ENCODE measurements around the gene SCAMP2. TPM values are rescaled to one million over a fixed set of nuclear protein-coding genes. Genes with fewer than 3 reads are reported as not detected.

The SCAMP2 gene
- total and polyA plus RNA-seq, 2 experiments from 2014 or later, result 34.7 to 51.3 TPM

- peaks cover 19% of the 10 kb centered on the region for H3K36me3 Mint-ChIP-seq (ENCODE audit: low read depth)
- Histone ChIP-seq H3K27ac (ENCODE audit: low read depth) (no peak overlapping the region), H3K9me2 (ENCODE audit: insufficient read depth) (no peaks in the 10 kb centered on the region), H3K4me3 (no peak overlapping the region), H2AFZ (no peak overlapping the region), H3K79me2 (replicated peaks; ENCODE audit: insufficient read depth) (no peaks in the 10 kb centered on the region), H3K4me2 (no peak overlapping the region), H3K4me1 (ENCODE audit: insufficient read depth) (peaks cover 7% of the 10 kb centered on the region; the same call in 1 of the 2 replicates), H3F3A (replicated peaks; ENCODE audit: low read depth) (no peaks in the 10 kb centered on the region), H3K36me3 (ENCODE audit: insufficient read depth) (no peaks in the 10 kb centered on the region), H3K27me3 (ENCODE audit: insufficient read depth) (no peaks in the 10 kb centered on the region), H4K20me1 (replicated peaks; ENCODE audit: insufficient read depth) (no peaks in the 10 kb centered on the region)
- ATAC-seq (no peak), DNase-seq (ENCODE audit: low spot score) (no peak)
- no peak for TF ChIP-seq ZNF331 (CRISPR knock-in tag; IDR thresholded peaks at IDR 0.05; ENCODE audit: low read depth)
- TF ChIP-seq POLR2AphosphoS5 (IDR thresholded peaks at IDR 0.05; ENCODE audit: low read depth), result no peak
- TF ChIP-seq CREB1 (CRISPR knock-in tag; IDR thresholded peaks at IDR 0.05; ENCODE audit: low read depth), result no peak
- TF ChIP-seq, protein P1, sequence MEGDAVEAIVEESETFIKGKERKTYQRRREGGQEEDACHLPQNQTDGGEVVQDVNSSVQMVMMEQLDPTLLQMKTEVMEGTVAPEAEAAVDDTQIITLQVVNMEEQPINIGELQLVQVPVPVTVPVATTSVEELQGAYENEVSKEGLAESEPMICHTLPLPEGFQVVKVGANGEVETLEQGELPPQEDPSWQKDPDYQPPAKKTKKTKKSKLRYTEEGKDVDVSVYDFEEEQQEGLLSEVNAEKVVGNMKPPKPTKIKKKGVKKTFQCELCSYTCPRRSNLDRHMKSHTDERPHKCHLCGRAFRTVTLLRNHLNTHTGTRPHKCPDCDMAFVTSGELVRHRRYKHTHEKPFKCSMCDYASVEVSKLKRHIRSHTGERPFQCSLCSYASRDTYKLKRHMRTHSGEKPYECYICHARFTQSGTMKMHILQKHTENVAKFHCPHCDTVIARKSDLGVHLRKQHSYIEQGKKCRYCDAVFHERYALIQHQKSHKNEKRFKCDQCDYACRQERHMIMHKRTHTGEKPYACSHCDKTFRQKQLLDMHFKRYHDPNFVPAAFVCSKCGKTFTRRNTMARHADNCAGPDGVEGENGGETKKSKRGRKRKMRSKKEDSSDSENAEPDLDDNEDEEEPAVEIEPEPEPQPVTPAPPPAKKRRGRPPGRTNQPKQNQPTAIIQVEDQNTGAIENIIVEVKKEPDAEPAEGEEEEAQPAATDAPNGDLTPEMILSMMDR (conservative IDR thresholded peaks at IDR 0.05; ENCODE audit: low read depth in 2 of 2), result 0 out of 4 replicates have a peak, but pooled peaks of 1 of the 2 experiments have one; percentile 10
- no peak overlapping the region for H3K4me3 Mint-ChIP-seq
- H3K9me3 Mint-ChIP-seq, result no peaks in the 10 kb centered on the region
- peaks cover 3% of the 10 kb centered on the region for H3K27me3 Mint-ChIP-seq (ENCODE audit: insufficient read depth, low read depth, poor library complexity)
- peaks cover 17% of the 10 kb centered on the region; the same call in 2 of the 3 replicates for H3K4me1 Mint-ChIP-seq
- no peak overlapping the region for H3K27ac Mint-ChIP-seq
Measured at GRCh38 chr15:74804935-74805334, 68.2 kb downstream of the SCAMP2 start.

GRCh38 chr15:74802862-74803447, 70.2 kb downstream of the SCAMP2 start:
- DNase-seq (ENCODE audit: low spot score) (no peak), ATAC-seq (no peak)
- H3K4me1 Mint-ChIP-seq, result peaks cover 7% of the 10 kb centered on the region
- no peaks in the 10 kb centered on the region for H3K9me3 Mint-ChIP-seq
- Histone ChIP-seq H3F3A (replicated peaks; ENCODE audit: low read depth) (no peaks in the 10 kb centered on the region), H2AFZ (no peak overlapping the region), H3K4me3 (no peak overlapping the region), H3K27me3 (ENCODE audit: insufficient read depth) (no peaks in the 10 kb centered on the region), H3K27ac (ENCODE audit: low read depth) (no peak overlapping the region), H3K4me2 (no peak overlapping the region), H4K20me1 (replicated peaks; ENCODE audit: insufficient read depth) (no peaks in the 10 kb centered on the region), H3K36me3 (ENCODE audit: insufficient read depth) (no peaks in the 10 kb centered on the region; the same call in 1 of the 2 replicates), H3K4me1 (ENCODE audit: insufficient read depth) (peaks cover 3% of the 10 kb centered on the region; the same call in 1 of the 2 replicates), H3K9me2 (ENCODE audit: insufficient read depth) (no peaks in the 10 kb centered on the region), H3K79me2 (replicated peaks; ENCODE audit: insufficient read depth) (no peaks in the 10 kb centered on the region)
- no peak overlapping the region for H3K27ac Mint-ChIP-seq
- peaks cover 19% of the 10 kb centered on the region for H3K36me3 Mint-ChIP-seq (ENCODE audit: low read depth)
- no peak overlapping the region for H3K4me3 Mint-ChIP-seq
- H3K27me3 Mint-ChIP-seq (ENCODE audit: insufficient read depth, low read depth, poor library complexity), result no peaks in the 10 kb centered on the region
- TF ChIP-seq ZNF331 (CRISPR knock-in tag; IDR thresholded peaks at IDR 0.05; ENCODE audit: low read depth) (no peak), POLR2AphosphoS5 (IDR thresholded peaks at IDR 0.05; ENCODE audit: low read depth) (no peak), ETS1 (IDR thresholded peaks at IDR 0.05) (no peak)
- TF ChIP-seq, protein P1 (conservative IDR thresholded peaks at IDR 0.05; ENCODE audit: low read depth in 2 of 2), result no peak
- TF ChIP-seq, protein P2, sequence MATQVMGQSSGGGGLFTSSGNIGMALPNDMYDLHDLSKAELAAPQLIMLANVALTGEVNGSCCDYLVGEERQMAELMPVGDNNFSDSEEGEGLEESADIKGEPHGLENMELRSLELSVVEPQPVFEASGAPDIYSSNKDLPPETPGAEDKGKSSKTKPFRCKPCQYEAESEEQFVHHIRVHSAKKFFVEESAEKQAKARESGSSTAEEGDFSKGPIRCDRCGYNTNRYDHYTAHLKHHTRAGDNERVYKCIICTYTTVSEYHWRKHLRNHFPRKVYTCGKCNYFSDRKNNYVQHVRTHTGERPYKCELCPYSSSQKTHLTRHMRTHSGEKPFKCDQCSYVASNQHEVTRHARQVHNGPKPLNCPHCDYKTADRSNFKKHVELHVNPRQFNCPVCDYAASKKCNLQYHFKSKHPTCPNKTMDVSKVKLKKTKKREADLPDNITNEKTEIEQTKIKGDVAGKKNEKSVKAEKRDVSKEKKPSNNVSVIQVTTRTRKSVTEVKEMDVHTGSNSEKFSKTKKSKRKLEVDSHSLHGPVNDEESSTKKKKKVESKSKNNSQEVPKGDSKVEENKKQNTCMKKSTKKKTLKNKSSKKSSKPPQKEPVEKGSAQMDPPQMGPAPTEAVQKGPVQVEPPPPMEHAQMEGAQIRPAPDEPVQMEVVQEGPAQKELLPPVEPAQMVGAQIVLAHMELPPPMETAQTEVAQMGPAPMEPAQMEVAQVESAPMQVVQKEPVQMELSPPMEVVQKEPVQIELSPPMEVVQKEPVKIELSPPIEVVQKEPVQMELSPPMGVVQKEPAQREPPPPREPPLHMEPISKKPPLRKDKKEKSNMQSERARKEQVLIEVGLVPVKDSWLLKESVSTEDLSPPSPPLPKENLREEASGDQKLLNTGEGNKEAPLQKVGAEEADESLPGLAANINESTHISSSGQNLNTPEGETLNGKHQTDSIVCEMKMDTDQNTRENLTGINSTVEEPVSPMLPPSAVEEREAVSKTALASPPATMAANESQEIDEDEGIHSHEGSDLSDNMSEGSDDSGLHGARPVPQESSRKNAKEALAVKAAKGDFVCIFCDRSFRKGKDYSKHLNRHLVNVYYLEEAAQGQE (IDR thresholded peaks at IDR 0.05; ENCODE audit: unreplicated experiment), result no peak

All from GM23338 (cell line).